ENCODE results near the gene CDC25A. TPM values are rescaled to one million over a fixed set of nuclear protein-coding genes. Genes with fewer than 3 reads are reported as not detected.

The CDC25A gene
- total and polyA plus RNA-seq, 4 donors = 0.08 to 1.8 (median 0.54) TPM

GRCh38 chr3:48142316-48142870, 45.8 kb downstream of the CDC25A start:
- no peaks in the 10 kb centered on the region for H3K36me3 ChIP-seq (ENCODE audit: control insufficient read depth in 1 of 2, insufficient read depth in 2 of 2, low read length in 1 of 2)
- no peaks in the 10 kb centered on the region for H3K4me1 ChIP-seq (ENCODE audit: control insufficient read depth in 1 of 2, insufficient read depth in 2 of 2, low read length in 2 of 2)
- no peaks in the 10 kb centered on the region for H3K27me3 ChIP-seq (ENCODE audit: control insufficient read depth in 1 of 2, insufficient read depth in 2 of 2, low read length in 1 of 2)
- 93% methylated on average over 11 of the region's 11 CpGs for WGBS, 2 donors
- H3K9me3 ChIP-seq (ENCODE audit: control insufficient read depth, low read length) = no peaks in the 10 kb centered on the region
- no peak overlapping the region for H3K27ac ChIP-seq (ENCODE audit: low read depth in 1 of 2, low read length in 2 of 2)
- no peak for DNase-seq
- no peak for ATAC-seq (ENCODE audit: low FRiP score)
- intact Hi-C loops (cut with DNase I) = no loop called here
- no peak overlapping the region for H3K4me3 ChIP-seq (ENCODE audit: low read length in 2 of 2)

GRCh38 chr3:48141604-48142137, 46.5 kb downstream of the CDC25A start:
- no peak overlapping the region for H3K4me3 ChIP-seq (ENCODE audit: low read length in 2 of 2)
- no peak overlapping the region for H3K27ac ChIP-seq (ENCODE audit: low read depth in 1 of 2, low read length in 2 of 2)
- DNase-seq (no peak), ATAC-seq (ENCODE audit: low FRiP score) (no peak)
- no peaks in the 10 kb centered on the region for H3K9me3 ChIP-seq (ENCODE audit: control insufficient read depth, low read length)
- no peaks in the 10 kb centered on the region for H3K27me3 ChIP-seq (ENCODE audit: control insufficient read depth in 1 of 2, insufficient read depth in 2 of 2, low read length in 1 of 2)
- no peaks in the 10 kb centered on the region for H3K36me3 ChIP-seq (ENCODE audit: control insufficient read depth in 1 of 2, insufficient read depth in 2 of 2, low read length in 1 of 2)
- no peaks in the 10 kb centered on the region for H3K4me1 ChIP-seq (ENCODE audit: control insufficient read depth in 1 of 2, insufficient read depth in 2 of 2, low read length in 2 of 2)
- 97 to 98% methylated on average over 7 to 9 of the region's 9 CpGs for WGBS, 2 donors
- intact Hi-C loops (cut with DNase I) = no loop called here

GRCh38 chr3:48140936-48141603, 47.1 kb downstream of the CDC25A start:
- no peak overlapping the region for H3K27ac ChIP-seq (ENCODE audit: low read depth in 1 of 2, low read length in 2 of 2)

GRCh38 chr3:48140336-48140757, 47.9 kb downstream of the CDC25A start:
- no peaks in the 10 kb centered on the region for H3K9me3 ChIP-seq (ENCODE audit: control insufficient read depth, low read length)
- no peak overlapping the region for H3K27ac ChIP-seq (ENCODE audit: low read depth in 1 of 2, low read length in 2 of 2)
- no peaks in the 10 kb centered on the region for H3K27me3 ChIP-seq (ENCODE audit: control insufficient read depth in 1 of 2, insufficient read depth in 2 of 2, low read length in 1 of 2)
- H3K4me1 ChIP-seq (ENCODE audit: control insufficient read depth in 1 of 2, insufficient read depth in 2 of 2, low read length in 2 of 2) = no peaks in the 10 kb centered on the region
- no peak for ATAC-seq (ENCODE audit: low FRiP score)
- H3K36me3 ChIP-seq (ENCODE audit: control insufficient read depth in 1 of 2, insufficient read depth in 2 of 2, low read length in 1 of 2) = no peaks in the 10 kb centered on the region
- intact Hi-C loops (cut with DNase I) = no loop called here
- DNase-seq = no peak
- WGBS, 2 donors = 62% methylated on average over 9 of the region's 9 CpGs
- no peak overlapping the region for H3K4me3 ChIP-seq (ENCODE audit: low read length in 2 of 2)

More at GRCh38 chr3:48140936-48141603, 47.1 kb downstream of the CDC25A start:
- WGBS, 2 donors = 89 to 94% methylated on average over 2 of the region's 2 CpGs
- Histone ChIP-seq H3K27me3 (ENCODE audit: control insufficient read depth in 1 of 2, insufficient read depth in 2 of 2, low read length in 1 of 2) (no peaks in the 10 kb centered on the region), H3K9me3 (ENCODE audit: control insufficient read depth, low read length) (no peaks in the 10 kb centered on the region), H3K36me3 (ENCODE audit: control insufficient read depth in 1 of 2, insufficient read depth in 2 of 2, low read length in 1 of 2) (no peaks in the 10 kb centered on the region), H3K4me1 (ENCODE audit: control insufficient read depth in 1 of 2, insufficient read depth in 2 of 2, low read length in 2 of 2) (no peaks in the 10 kb centered on the region), H3K4me3 (ENCODE audit: low read length in 2 of 2) (no peak overlapping the region)
- intact Hi-C loops (cut with DNase I) = no loop called here
- no peak for DNase-seq
- ATAC-seq (ENCODE audit: low FRiP score) = no peak

- 84 to 89% methylated on average over 7 of the region's 7 CpGs for WGBS, 2 donors
- Histone ChIP-seq H3K4me1 (ENCODE audit: control insufficient read depth in 1 of 2, insufficient read depth in 2 of 2, low read length in 2 of 2) (no peaks in the 10 kb centered on the region), H3K4me3 (ENCODE audit: low read length in 2 of 2) (no peak overlapping the region), H3K27ac (ENCODE audit: low read depth in 1 of 2, low read length in 2 of 2) (no peak overlapping the region), H3K36me3 (ENCODE audit: control insufficient read depth in 1 of 2, insufficient read depth in 2 of 2, low read length in 1 of 2) (no peaks in the 10 kb centered on the region), H3K9me3 (ENCODE audit: control insufficient read depth, low read length) (no peaks in the 10 kb centered on the region), H3K27me3 (ENCODE audit: control insufficient read depth in 1 of 2, insufficient read depth in 2 of 2, low read length in 1 of 2) (no peaks in the 10 kb centered on the region)
- intact Hi-C loops (cut with DNase I) = no loop called here
- ATAC-seq (ENCODE audit: low FRiP score) = no peak
- DNase-seq = no peak
Observed at GRCh38 chr3:48137425-48137999, 50.7 kb downstream of the CDC25A start.

- Histone ChIP-seq H3K4me3 (ENCODE audit: low read length in 2 of 2) (no peak overlapping the region), H3K36me3 (ENCODE audit: control insufficient read depth in 1 of 2, insufficient read depth in 2 of 2, low read length in 1 of 2) (no peaks in the 10 kb centered on the region), H3K9me3 (ENCODE audit: control insufficient read depth, low read length) (no peaks in the 10 kb centered on the region), H3K27ac (ENCODE audit: low read depth in 1 of 2, low read length in 2 of 2) (no peak overlapping the region), H3K27me3 (ENCODE audit: control insufficient read depth in 1 of 2, insufficient read depth in 2 of 2, low read length in 1 of 2) (no peaks in the 10 kb centered on the region), H3K4me1 (ENCODE audit: control insufficient read depth in 1 of 2, insufficient read depth in 2 of 2, low read length in 2 of 2) (no peaks in the 10 kb centered on the region)
- DNase-seq (no peak), ATAC-seq (ENCODE audit: low FRiP score) (no peak)
- intact Hi-C loops (cut with DNase I) = no loop called here
- WGBS, 2 donors = 43 to 44% methylated on average over 8 of the region's 8 CpGs
Observed at GRCh38 chr3:48135552-48136495, 52.4 kb downstream of the CDC25A start.

GRCh38 chr3:48130321-48130904, 57.8 kb downstream of the CDC25A start:
- 0 to 5% methylated on average over 8 of the region's 8 CpGs for WGBS, 2 donors
- Histone ChIP-seq H3K9me3 (ENCODE audit: control insufficient read depth, low read length) (no peaks in the 10 kb centered on the region), H3K4me3 (ENCODE audit: low read length in 2 of 2) (no peak overlapping the region), H3K36me3 (ENCODE audit: control insufficient read depth in 1 of 2, insufficient read depth in 2 of 2, low read length in 1 of 2) (no peaks in the 10 kb centered on the region), H3K27me3 (ENCODE audit: control insufficient read depth in 1 of 2, insufficient read depth in 2 of 2, low read length in 1 of 2) (no peaks in the 10 kb centered on the region), H3K27ac (ENCODE audit: low read depth in 1 of 2, low read length in 2 of 2) (peak overlapping the region; percentile 5 to 20), H3K4me1 (ENCODE audit: control insufficient read depth in 1 of 2, insufficient read depth in 2 of 2, low read length in 2 of 2) (no peaks in the 10 kb centered on the region)
- ATAC-seq (ENCODE audit: low FRiP score) (peak; percentile 90), DNase-seq (peak; percentile 88 to 89)
- intact Hi-C loops (cut with DNase I) = no loop called here

GRCh38 chr3:48129921-48130320, 58.3 kb downstream of the CDC25A start:
- WGBS, 2 donors = 30 to 31% methylated on average over 2 of the region's 2 CpGs
- DNase-seq (no peak), ATAC-seq (ENCODE audit: low FRiP score) (no peak)
- H3K4me3 ChIP-seq (ENCODE audit: low read length in 2 of 2) = no peak overlapping the region
- no peaks in the 10 kb centered on the region for H3K9me3 ChIP-seq (ENCODE audit: control insufficient read depth, low read length)
- H3K4me1 ChIP-seq (ENCODE audit: control insufficient read depth in 1 of 2, insufficient read depth in 2 of 2, low read length in 2 of 2) = no peaks in the 10 kb centered on the region
- H3K27ac ChIP-seq (ENCODE audit: low read depth in 1 of 2, low read length in 2 of 2) = peak overlapping the region; percentile 5 to 20
- intact Hi-C loops (cut with DNase I) = no loop called here
- H3K27me3 ChIP-seq (ENCODE audit: control insufficient read depth in 1 of 2, insufficient read depth in 2 of 2, low read length in 1 of 2) = no peaks in the 10 kb centered on the region
- H3K36me3 ChIP-seq (ENCODE audit: control insufficient read depth in 1 of 2, insufficient read depth in 2 of 2, low read length in 1 of 2) = no peaks in the 10 kb centered on the region
